CD14-positive monocyte (primary cell): ENCODE measurements around the gene FAM161A. TPM values are rescaled to one million over a fixed set of nuclear protein-coding genes. Genes with fewer than 3 reads are reported as not detected.

Experiments used
- DNase-seq, 3 donors: peaks; one replicate each; pipeline ENCODE4 v3.0.0-alpha.2; 2011 to 2022
- H2AFZ ChIP-seq: 2 replicates; pipeline ENCODE4 v1.6.0; 2012; ENCODE audit warnings: mild to moderate bottlenecking, low read depth, low read length, inconsistent platforms; ENCODE audit not compliant: insufficient read depth, poor library complexity, severe bottlenecking
- H3K27ac ChIP-seq, 2 donors: 1 replicate in 1 of 2; 2 replicates in 1 of 2; pipeline ENCODE4 v1.5.1; 2012 to 2013; ENCODE audit warnings: low read length in 2 of 2, control low read depth in 1 of 2, inconsistent platforms in 1 of 2, low read depth in 1 of 2, mild to moderate bottlenecking in 1 of 2
- H3K27me3 ChIP-seq, 2 donors: one replicate each; pipeline versions ENCODE4 v1.6.0 to v1.6.1; 2011 to 2013; ENCODE audit warnings: low read length in 2 of 2; ENCODE audit not compliant: control insufficient read depth in 2 of 2, insufficient read depth in 2 of 2
- H3K36me3 ChIP-seq, 2 donors: replicated peaks in 1 of 2; 1 replicate in 1 of 2; 2 replicates in 1 of 2; pipeline versions ENCODE4 v1.5.1 to v1.6.1; 2012 to 2013; ENCODE audit warnings: low read length in 2 of 2, control low read depth in 1 of 2, inconsistent platforms in 1 of 2, mild to moderate bottlenecking in 1 of 2; ENCODE audit not compliant: insufficient read depth in 2 of 2, control insufficient read depth in 1 of 2
- H3K4me1 ChIP-seq, 2 donors: 1 replicate in 1 of 2; 2 replicates in 1 of 2; pipeline versions ENCODE4 v1.5.1 to v1.6.1; 2012 to 2013; ENCODE audit warnings: low read length in 2 of 2, control low read depth in 1 of 2, inconsistent platforms in 1 of 2, mild to moderate bottlenecking in 1 of 2, moderate library complexity in 1 of 2; ENCODE audit not compliant: insufficient read depth in 2 of 2, control insufficient read depth in 1 of 2
- H3K4me2 ChIP-seq: replicated peaks from 2 replicates; pipeline ENCODE3; 2012; ENCODE audit warnings: low read length, moderate library complexity, mild to moderate bottlenecking; ENCODE audit not compliant: poor library complexity, severe bottlenecking; ENCODE audit errors: extremely low read depth
- H3K4me3 ChIP-seq, 3 experiments: fragments of 200-600 bp in 1 of 3; sonication (generic) in 1 of 3; replicated peaks in 1 of 3; 1 replicate in 2 of 3; 2 replicates in 1 of 3; pipeline ENCODE4 v1.5.1; 2011 to 2013; ENCODE audit warnings: low read length in 3 of 3, mild to moderate bottlenecking in 3 of 3, control low read depth in 2 of 3, low read depth in 2 of 3, inconsistent platforms in 1 of 3, moderate library complexity in 1 of 3
- H3K79me2 ChIP-seq: 2 replicates; pipeline ENCODE4 v1.6.0; 2012; ENCODE audit warnings: mild to moderate bottlenecking, control low read depth, inconsistent platforms, low read length, moderate library complexity; ENCODE audit not compliant: insufficient read depth
- H3K9ac ChIP-seq: 2 replicates; pipeline ENCODE4 v1.6.0; 2017; ENCODE audit warnings: low read length, mild to moderate bottlenecking; ENCODE audit not compliant: insufficient read depth, poor library complexity, severe bottlenecking
- H3K9me3 ChIP-seq, 2 donors: replicated peaks in 1 of 2; 1 replicate in 1 of 2; 2 replicates in 1 of 2; pipeline versions ENCODE4 v1.5.1 to v1.6.1; 2012 to 2013; ENCODE audit warnings: low read length in 2 of 2, control low read depth in 1 of 2; ENCODE audit not compliant: control insufficient read depth in 1 of 2, insufficient read depth in 1 of 2
- H4K20me1 ChIP-seq: 2 replicates; pipeline ENCODE4 v1.6.0; 2012; ENCODE audit warnings: mild to moderate bottlenecking, low read length, control low read depth, moderate library complexity; ENCODE audit not compliant: insufficient read depth
- H3K27ac Mint-ChIP-seq, 7 donors: one replicate each; pipeline ENCODE4 v1.8.0; 2020; ENCODE audit warnings: mild to moderate bottlenecking in 7 of 7, mixed read lengths in 7 of 7, moderate library complexity in 6 of 7, inconsistent platforms in 2 of 7
- H3K27me3 Mint-ChIP-seq, 3 donors: one replicate each; pipeline ENCODE4 v1.8.0; 2021 to 2022; ENCODE audit warnings: low read depth in 3 of 3, mild to moderate bottlenecking in 3 of 3, mixed read lengths in 3 of 3, moderate library complexity in 3 of 3, inconsistent platforms in 1 of 3
- H3K36me3 Mint-ChIP-seq, 2 donors: one replicate each; pipeline ENCODE4 v1.8.0; 2020; ENCODE audit warnings: mixed read lengths in 2 of 2, inconsistent platforms in 1 of 2, mild to moderate bottlenecking in 1 of 2
- H3K4me1 Mint-ChIP-seq: one replicate; pipeline ENCODE4 v1.8.0; 2020; ENCODE audit warnings: mild to moderate bottlenecking, mixed read lengths
- H3K4me3 Mint-ChIP-seq, 2 donors: one replicate each; pipeline ENCODE4 v1.8.0; 2020; ENCODE audit warnings: mild to moderate bottlenecking in 2 of 2, mixed read lengths in 2 of 2, moderate library complexity in 1 of 2
- H3K9me3 Mint-ChIP-seq, 7 donors: one replicate each; pipeline ENCODE4 v1.8.0; 2020 to 2022; ENCODE audit warnings: mixed read lengths in 7 of 7, mild to moderate bottlenecking in 6 of 7, moderate library complexity in 6 of 7, inconsistent platforms in 2 of 7
- WGBS: methylation state at CpG from one replicate; pipeline ENCODE4 v1.1.5; 2013; ENCODE audit warnings: missing lambda C conversion rate; ENCODE audit not compliant: insufficient coverage; 5-methylcytosine and 5-hydroxymethylcytosine counted together
- intact Hi-C, 2 donors: fragments of 100-400 bp; cut with micrococcal nuclease; formaldehyde crosslinking; loops; one replicate each; pipeline versions ENCODE4 v1.15.0 to v1.15.1; 2023
- polyA plus RNA-seq, 3 donors: library from polyadenylated mRNA; depleted of rRNA in 1 of 3; unstranded in 2 of 3; stranded (reverse) in 1 of 3; fragments of 300-500 nt in 2 of 3; fragments of >200 nt in 1 of 3; fragmentation: Illumina TruSeq in 2 of 3; gene quantifications; 1 replicate in 2 of 3; 2 replicates in 1 of 3; pipeline ENCODE4 v1.2.3, GENCODE V29; 2012 to 2021
- TF ChIP-seq, protein P1 (sequence below): fragments of 200-600 bp; IDR thresholded peaks from one replicate; pipeline ENCODE4 v1.8.0; 2022; ENCODE audit warnings: antibody characterized with exemption, mild to moderate bottlenecking

The FAM161A gene
- polyA plus RNA-seq, 3 donors = 0.11 to 0.25 TPM; not detected in 1

DNA sequence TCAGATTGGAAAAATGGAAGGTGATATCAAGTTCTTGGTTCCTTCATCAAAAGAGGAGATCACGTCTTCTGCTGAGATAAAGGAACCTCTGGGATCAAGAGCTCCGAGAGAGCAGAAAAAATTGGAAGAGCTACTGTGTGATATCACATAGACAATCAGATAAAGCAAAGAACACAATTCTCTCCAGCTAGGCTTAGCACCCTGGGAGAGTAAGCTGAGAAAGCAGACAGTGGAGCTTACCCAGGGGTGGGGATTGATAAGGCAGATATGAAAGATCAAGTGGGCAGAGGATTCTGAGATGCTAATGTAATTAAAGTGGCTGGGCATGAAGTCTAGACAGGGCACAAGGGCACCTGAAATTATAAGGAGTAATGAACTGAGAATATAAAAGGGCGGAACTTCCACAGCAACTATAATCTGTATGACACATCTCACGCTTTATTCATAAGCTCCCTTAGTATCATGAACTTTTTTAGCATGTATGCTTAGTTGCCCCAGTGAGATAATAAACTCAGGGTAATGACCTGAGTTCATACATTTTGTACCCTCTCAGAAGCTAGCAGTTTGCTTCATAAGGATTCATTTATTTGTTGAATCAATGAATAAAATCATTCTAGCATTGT is 65.8 kb downstream of the FAM161A start:
- Histone ChIP-seq H3K36me3 (no peaks in the 10 kb centered on the region), H3K27ac (no peak overlapping the region), H3K27me3 (no peaks in the 10 kb centered on the region), H4K20me1 (no peaks in the 10 kb centered on the region), H3K79me2 (no peaks in the 10 kb centered on the region), H3K4me1 (no peaks in the 10 kb centered on the region), H3K9me3 (no peaks in the 10 kb centered on the region), H2AFZ (no peak overlapping the region), H3K4me2 (no peak overlapping the region), H3K9ac (no peak overlapping the region), H3K4me3 (no peak overlapping the region)
- H3K27me3 Mint-ChIP-seq = peaks cover 4 to 5% (median 5%) of the 10 kb centered on the region in 3 donors
- no peak overlapping the region for H3K4me3 Mint-ChIP-seq
- H3K4me1 Mint-ChIP-seq = no peaks in the 10 kb centered on the region
- peaks cover 0 to 2% (median 0%) of the 10 kb centered on the region in 7 donors for H3K9me3 Mint-ChIP-seq
- no peaks in the 10 kb centered on the region for H3K36me3 Mint-ChIP-seq
- WGBS = no CpG with 5 or more reads among the region's 4 CpGs
- intact Hi-C loops = no loop called here
- no peak for DNase-seq
- TF ChIP-seq, protein P1, sequence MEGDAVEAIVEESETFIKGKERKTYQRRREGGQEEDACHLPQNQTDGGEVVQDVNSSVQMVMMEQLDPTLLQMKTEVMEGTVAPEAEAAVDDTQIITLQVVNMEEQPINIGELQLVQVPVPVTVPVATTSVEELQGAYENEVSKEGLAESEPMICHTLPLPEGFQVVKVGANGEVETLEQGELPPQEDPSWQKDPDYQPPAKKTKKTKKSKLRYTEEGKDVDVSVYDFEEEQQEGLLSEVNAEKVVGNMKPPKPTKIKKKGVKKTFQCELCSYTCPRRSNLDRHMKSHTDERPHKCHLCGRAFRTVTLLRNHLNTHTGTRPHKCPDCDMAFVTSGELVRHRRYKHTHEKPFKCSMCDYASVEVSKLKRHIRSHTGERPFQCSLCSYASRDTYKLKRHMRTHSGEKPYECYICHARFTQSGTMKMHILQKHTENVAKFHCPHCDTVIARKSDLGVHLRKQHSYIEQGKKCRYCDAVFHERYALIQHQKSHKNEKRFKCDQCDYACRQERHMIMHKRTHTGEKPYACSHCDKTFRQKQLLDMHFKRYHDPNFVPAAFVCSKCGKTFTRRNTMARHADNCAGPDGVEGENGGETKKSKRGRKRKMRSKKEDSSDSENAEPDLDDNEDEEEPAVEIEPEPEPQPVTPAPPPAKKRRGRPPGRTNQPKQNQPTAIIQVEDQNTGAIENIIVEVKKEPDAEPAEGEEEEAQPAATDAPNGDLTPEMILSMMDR = no peak
- H3K27ac Mint-ChIP-seq = no peak overlapping the region

DNA sequence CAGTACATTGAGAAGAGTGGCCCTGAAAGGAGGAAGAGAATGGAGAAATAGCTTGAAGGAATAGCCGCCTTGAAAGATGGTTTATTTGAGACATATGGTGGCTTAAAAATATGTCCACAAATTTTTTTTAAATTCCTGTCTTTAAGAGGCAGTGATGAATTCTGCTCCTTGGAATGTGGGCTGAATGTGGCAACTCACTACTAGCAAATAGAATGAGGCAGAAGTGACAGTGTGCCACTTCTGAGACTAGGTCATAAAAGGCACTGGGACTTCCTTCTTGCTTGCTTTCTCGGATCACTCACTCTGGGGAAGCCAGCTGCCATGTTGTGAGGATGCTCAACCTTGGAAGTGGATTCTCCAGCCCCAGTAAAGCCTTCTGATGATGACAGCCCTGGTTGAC is 67.0 kb downstream of the FAM161A start:
- Histone ChIP-seq H3K79me2 (no peaks in the 10 kb centered on the region), H3K4me2 (no peak overlapping the region), H4K20me1 (no peaks in the 10 kb centered on the region), H3K27ac (no peak overlapping the region), H3K4me3 (no peak overlapping the region), H3K27me3 (no peaks in the 10 kb centered on the region), H3K9ac (no peak overlapping the region), H3K9me3 (no peaks in the 10 kb centered on the region), H2AFZ (no peak overlapping the region), H3K36me3 (no peaks in the 10 kb centered on the region), H3K4me1 (no peaks in the 10 kb centered on the region)
- peaks cover 0 to 4% (median 2%) of the 10 kb centered on the region in 7 donors for H3K9me3 Mint-ChIP-seq
- no peaks in the 10 kb centered on the region for H3K36me3 Mint-ChIP-seq
- no peak overlapping the region for H3K27ac Mint-ChIP-seq
- DNase-seq = no peak
- TF ChIP-seq, protein P1 = no peak
- intact Hi-C loops = no loop called here
- H3K4me3 Mint-ChIP-seq = no peak overlapping the region
- 100% methylated on average over 1 of the region's 2 CpGs for WGBS
- H3K27me3 Mint-ChIP-seq = peaks cover 4 to 7% (median 5%) of the 10 kb centered on the region in 3 donors
- no peaks in the 10 kb centered on the region for H3K4me1 Mint-ChIP-seq
